ENCODE data around the gene TLR4.

- no peak for TF ChIP-seq CTCF (IDR thresholded peaks at IDR 0.05; ENCODE audit: insufficient read depth, low read depth, low read length)
- no peak for TF ChIP-seq EZH2 (IDR thresholded peaks at IDR 0.05; ENCODE audit: insufficient read depth, low read length)
Observed at GRCh38 chr9:117707561-117707960, 3.4 kb downstream of the TLR4 start.
